ENCODE results near the gene PRR5L.

GRCh38 chr11:36364551-36365325 lies 68.7 kb downstream of the PRR5L start:
- no peak for TF ChIP-seq CTCF (conservative IDR thresholded peaks at IDR 0.05; ENCODE audit: low read depth in 2 of 2)
- TF ChIP-seq REST (IDR thresholded peaks at IDR 0.05; ENCODE audit: unreplicated experiment): no peak
- TF ChIP-seq EZH2 (IDR thresholded peaks at IDR 0.05; ENCODE audit: low read depth, unreplicated experiment): no peak

All from GM23338 (cell line).